GM19372 (cell line): ENCODE data around the gene DOCK2.
"Not testable (repeated sequence)": the region's sequence is repeated elsewhere in the genome, so short reads cannot be mapped to it uniquely, and the experiment has no call there.

ENCODE experiments used
- ATAC-seq: cut with Tn5 transposase; IDR thresholded peaks from one replicate; pipeline ENCODE4 v1.9.1; 2021; ENCODE audit warnings: mild to moderate bottlenecking, low read depth, moderate library complexity; ENCODE audit not compliant: unreplicated experiment

The DOCK2 gene

DNA sequence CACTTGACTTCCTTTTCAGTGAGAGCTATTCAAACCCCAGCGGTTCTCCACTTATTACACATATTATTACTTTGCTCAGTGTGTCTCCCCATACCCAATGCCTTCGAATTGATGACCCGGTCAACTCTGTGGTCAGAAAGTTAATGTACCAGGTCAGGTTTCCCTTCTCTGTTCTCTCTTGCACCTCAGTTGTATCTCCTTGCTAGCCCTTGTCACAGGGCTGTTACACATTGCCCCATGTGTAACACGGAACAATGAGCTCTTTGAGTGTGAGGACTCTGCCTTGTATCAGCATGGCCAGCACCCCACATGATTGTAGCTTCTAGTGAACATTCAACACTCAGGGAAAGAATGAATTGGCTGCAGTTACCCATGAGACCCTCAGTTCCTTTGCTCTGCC, 73.6 kb downstream of the DOCK2 start:
- ATAC-seq = no peak

DNA sequence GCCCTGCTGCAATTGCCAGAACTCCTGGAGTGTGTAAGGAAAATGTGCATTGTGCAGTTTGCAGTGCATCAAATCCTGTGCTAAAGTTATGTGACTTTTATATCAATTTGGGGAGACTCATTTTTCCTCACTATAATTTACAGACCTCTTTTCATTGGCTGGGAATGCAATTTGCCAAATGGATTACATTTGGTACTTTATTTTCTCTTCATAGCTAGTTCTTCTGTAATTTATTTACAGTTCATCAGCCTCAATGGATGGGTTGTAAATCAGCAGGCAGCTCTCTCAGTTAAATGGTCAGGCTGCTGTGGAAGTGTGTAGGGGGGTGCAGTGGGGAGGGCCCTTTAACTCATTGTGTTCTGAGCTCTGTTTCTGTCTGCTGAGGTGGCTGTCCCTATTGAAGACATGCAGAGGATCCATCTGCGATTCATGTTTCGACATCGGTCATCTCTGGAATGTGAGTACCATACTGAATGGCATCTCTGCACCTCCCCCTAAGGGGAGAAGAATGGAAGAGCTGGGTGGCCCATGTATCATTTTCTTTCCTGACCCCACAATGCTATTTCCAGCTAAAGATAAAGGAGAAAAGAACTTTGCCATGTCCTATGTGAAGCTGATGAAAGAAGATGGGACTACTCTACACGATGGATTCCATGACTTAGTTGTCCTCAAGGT, 74.6 kb downstream of the DOCK2 start:
- no peak for ATAC-seq

DNA sequence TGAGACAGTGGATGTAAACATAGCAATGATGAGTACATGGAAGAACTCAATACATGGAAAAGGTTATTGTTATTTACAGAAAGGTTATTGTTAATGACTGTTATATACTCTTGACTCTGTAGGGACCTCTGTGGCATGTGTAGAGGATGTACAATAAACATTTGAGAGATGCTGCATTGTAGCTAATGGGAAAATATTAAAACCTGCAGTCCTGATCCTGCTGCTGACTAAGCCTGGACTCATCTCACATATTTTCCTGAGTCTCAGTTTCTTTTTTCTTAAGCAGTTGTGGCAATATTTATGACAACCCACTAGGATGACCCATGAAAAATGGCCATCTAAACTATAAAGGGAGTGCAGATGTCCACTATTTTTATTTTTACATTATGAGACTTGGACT, 75.4 kb downstream of the DOCK2 start:
- ATAC-seq = no peak

DNA sequence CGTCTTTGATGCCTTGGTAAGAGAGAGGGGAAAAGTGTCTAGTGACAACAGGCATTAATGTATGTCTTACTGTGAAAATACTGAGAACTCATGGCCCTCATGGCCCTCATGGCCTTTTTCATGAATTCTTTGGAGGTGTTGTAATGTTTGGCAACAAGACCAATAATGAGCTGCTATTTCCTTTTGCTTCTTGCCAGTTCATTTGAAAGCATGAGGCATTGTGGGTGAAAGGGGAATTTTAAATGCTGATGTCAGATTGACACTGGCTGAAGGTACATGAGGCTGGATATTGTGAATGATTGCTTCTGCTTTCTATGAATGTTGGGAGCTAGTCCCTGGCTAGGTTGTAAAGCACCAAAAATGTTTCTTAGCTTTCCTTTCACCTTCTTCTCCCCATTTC, 79.2 kb downstream of the DOCK2 start:
- ATAC-seq = no peak

DNA sequence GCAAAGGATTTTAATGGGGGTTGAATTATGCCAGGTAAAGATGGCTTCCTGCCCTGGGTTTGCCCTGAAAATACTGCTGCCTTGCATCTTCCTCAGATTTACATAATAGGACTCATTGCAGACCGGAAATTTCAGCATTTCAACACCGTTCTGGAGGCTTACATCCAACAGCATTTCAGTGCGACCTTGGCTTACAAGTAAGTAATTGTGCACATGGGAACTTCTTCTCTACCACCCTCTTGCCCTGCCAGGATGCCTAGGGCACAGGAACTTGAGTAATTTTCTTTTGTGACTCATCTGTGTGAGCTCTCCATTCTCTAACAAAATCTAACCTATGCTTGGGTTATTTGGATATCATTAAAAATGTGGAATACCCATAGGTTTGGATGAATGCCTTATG, 80.2 kb downstream of the DOCK2 start:
- ATAC-seq = no peak

DNA sequence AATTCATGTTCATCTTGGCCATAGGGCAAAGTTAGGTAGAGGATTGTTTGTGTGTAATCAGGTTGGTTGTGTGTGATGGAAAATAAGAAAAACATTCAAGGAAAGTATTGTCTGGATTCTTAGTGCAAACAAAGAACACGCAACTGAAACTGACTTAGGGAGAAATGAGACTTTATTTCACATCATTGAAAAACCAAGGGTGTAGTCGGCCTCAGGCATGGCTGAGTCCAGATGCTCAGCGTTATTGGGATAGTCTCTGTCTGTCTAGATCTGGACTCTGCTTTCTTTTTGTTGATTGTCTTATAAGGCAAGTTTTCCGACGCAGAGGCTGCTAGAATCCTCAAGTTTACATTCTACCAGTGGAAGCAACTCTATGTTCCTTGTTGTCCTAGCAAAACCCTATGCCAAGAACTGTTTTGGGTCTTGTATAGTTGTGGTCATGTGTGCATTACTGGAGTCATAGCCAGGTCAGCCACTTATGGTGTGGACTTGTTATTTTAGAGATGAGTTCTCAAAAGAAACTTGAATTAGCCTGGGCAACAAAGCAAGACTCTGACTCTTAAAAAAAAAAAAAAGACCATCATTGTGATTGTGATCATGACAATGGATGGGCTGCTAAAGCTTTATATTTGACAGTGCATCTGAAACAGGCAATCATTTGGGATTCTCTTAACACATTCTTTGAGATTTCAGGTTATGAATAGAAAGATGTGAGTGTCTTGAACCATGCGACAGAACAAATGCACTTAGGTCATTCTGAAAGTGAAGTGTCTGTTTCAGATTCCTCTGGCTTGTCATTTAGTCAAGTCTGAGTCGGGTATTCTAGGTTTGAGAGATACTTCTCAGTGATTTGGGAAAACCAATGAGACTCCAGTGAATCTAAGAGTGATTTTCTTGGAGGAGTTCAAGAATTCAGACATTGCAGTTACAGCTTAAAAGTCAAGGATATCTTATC, 82.6 kb downstream of the DOCK2 start:
- peak; percentile 60 for ATAC-seq

DNA sequence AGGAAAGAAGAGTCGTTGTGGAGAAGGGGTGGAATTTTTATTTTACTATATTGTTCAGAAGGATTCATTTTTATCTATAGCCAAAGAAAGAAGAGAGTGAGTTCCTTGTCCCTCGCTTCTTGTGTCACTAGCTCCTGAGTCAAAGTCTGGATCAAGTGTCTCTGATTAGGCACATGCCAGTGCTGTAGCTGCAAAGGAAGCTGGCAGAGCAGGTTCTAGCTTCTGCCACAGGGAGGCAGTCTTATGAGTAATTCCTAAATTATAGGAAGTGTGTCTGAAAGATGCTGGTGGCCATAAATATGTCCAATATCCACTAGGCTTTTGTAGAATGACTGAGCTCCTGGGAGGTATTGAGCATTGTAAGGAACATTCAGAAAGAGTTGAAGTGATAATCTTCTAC, 84.7 kb downstream of the DOCK2 start:
- ATAC-seq = no peak

DNA sequence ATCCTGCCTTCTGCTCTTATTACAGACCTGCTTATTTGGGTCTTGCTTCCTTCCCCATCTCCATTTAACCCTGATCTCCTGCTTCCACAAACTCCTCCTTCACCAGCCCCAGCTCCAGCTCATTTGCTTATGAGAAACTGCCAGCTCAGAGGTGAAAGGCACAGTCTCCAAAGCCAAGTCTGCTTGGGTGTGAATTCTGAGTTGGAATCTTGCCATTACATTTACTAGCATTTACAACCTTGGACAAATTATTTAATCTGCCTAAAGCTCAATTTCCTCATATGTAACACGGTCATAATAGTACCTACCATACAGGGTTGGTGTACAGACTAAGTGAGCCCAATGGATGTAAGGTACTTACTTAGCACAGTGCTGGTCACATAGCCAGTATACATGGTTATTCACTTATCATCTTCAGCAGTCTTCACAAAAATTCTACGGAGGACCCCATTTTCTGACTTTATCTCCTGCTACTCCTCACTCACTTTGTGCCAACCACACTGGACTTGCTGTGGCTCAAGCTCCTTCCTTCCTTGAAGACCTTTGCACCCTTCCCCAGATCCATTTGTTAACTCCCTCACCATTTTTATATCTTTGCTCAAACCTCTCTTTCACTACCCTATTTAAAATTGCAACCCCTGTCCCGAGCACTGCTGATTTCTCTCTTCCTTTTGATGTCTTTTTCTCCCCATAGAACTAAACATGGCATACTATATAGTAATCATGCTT, 86.2 kb downstream of the DOCK2 start:
- no peak for ATAC-seq

DNA sequence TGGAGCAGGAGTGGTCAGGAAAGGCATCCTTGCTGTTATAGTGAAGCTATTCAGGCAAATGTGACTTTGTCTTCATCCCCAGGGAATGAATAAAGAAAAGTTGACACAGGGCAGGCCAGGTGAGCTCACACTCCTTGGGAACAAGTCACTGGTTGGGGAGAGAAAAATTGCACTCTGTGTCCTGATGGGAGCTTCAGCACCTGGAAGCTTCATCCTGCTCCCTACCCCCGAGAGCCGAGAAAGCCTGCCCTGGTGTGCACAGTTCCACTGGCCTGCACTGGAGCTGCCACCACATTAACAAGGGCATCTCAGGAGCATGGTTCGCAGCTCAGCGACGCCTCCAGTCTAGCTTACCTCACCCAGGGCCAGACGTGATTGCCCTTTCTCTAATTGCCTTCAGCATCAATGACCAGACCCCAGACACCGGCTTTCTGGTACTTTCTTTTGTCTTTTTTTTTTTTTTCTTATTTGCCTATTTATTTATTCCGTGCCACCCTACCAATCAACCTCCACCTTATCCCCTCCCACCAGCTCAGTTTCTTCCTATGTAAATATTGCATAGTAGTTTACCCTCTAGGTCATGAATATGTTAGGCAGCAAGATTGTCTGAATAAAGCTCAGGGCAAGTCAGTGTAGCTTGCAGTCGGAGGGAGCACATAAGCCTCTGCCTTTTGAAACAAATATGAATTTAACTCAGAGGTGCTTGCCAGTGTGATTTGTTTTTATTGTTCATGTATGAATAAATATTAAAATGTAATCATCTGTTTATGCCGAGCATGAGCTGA, 87.4 kb downstream of the DOCK2 start:
- ATAC-seq = no peak

DNA sequence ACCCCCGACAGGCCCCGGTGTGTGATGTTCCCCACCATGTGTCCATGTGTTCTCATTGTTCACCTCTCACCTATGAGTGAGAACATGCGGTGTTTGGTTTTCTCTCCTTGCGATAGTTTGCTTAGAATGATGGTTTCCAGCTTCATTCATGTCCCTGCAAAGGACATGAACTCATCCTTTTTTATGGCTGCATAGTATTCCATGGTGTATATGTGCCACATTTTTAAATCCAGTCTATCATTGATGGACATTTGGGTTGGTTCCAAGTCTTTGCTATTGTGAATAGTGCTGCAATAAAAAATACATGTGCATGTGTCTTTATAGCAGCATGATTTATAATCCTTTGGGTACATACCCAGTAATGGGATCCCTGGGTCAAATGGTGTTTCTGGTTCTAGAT, 88.6 kb downstream of the DOCK2 start:
- ATAC-seq = not testable (repeated sequence)

DNA sequence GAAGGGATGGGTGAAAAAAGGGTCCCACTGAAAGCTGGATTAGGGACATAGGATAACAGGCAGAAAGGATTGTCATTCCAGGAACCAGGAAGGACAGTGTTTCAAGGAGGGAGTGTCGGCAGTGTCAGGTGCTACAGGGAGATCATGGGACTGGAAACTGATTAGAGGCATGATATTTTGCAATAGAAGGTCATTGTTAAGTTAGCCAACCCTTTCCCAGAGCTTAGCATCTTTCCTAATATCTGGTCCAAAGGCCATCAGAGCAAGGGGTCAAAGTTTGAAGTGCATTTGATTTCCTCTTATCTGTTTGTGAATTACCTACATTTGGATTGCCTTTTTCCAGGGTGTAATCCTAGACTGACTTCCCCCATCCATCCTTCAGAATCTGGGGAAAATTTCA, 91.3 kb downstream of the DOCK2 start:
- no peak for ATAC-seq

DNA sequence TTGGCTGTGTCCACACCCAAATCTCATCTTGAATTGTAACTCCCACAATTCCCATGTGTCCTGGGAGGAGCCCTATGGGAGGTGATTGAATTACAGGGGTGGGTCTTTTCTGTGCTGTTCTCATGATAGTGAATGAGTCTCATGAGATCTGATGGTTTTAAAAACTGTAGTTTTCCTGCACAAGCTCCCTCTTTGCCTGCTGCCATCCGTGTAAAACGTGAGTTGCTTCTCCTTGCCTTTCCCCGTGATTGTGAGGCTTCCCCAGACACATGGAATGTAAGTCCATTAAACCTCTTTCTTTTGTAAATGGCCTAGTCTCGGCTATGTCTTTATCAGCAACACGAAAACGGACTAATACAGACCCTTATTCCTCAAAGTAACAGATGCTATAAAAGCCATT, 94.1 kb downstream of the DOCK2 start:
- no peak for ATAC-seq

DNA sequence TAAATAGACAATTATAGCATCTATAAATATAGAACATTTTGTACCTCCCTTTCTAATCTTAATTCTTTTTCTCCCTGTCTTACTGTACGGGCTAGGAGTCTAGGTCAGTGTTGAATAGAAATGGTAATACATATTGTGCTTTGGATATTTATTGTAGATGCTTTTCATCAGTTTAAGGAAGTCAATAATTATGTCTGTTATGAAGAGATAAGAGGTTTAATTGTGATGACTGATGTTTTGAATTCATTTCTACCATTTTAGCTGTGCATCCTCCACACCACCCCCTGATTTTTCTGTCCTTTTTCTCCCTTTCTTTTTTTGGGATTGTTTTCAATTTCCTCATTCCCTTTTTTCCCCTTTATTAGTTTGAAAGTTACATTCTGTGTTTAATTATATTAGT, 95.8 kb downstream of the DOCK2 start:
- ATAC-seq = no peak

DNA sequence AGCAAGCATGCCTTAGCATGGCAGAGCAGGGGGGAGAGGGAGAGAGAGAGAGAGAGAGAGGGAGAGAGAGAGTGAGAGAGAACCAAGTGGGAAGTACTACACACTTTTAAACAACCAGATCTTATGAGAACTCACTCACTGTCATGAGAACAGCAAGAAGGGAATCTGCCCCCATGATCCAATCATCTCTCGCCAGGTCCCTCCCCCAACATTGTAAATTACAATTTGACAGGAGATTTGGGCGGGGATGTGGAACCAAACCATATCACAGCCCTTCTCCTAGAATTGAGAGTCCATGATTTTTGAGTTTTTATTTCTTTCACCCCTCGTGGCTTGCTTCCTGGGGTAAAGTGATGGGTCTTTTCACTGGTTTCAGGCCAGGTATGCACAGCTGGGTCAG, 98.8 kb downstream of the DOCK2 start:
- no peak for ATAC-seq

DNA sequence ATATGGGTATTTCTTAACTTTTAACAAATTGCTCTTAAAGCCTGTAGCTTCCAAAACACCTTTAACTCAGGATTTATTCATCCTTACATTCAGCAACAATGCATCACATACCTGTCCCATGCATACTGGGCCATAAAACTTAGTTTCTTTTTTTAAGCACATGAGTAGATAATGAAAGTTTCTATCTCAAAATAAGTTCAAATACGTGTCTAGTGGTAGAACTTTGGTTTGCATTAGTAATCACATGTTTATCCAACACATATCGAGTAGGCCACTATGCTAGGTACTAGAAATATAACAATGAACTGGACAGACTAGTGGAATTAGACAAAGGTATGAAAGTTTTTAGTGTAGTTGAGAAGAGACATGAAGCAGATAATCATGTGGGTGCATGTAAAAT, 99.6 kb downstream of the DOCK2 start:
- no peak for ATAC-seq

DNA sequence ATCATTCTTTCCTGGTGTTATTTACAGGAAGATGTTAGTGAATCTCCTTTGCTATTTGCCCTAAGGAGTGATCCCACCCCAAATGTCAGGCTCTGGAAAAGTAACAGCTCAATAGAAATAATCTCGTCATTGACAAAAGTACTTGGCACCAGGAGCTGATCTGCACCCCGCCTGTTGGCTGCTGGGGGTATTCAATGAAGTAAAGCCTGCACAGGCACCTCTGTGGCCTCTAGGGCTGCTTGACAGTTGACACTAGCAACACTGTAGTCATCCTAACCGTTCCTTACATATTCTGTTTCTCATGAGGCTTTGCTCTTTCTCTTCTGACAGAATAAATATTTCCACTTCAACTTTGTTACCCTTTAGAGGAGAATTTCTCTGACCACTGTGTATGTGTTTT, 103.4 kb downstream of the DOCK2 start:
- ATAC-seq = no peak

DNA sequence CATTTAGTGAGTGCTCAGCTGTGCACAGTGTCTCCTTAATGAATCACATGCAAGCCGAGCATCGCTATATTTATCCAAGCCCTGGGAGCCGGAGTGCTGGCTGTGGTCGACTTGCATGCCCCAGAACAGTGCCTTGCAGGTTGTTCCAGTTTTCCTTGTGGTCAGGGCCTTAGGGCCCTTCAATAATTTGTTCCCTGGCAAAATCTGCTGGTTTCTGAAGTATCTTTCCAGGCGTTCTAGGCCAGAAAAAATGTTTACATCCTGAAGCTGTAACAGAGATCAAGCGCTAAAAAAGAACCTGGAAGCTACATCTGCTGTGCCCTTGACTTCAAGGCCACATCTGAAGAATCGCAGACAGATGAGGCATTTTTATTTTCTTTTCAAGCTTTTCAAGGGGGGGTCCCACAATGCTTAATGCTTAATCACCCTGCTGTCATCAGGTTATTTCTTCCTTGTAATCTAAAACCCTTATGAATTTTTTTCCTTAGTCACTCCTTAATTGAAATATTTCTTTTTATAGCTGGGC, 105.8 kb downstream of the DOCK2 start:
- ATAC-seq = no peak

DNA sequence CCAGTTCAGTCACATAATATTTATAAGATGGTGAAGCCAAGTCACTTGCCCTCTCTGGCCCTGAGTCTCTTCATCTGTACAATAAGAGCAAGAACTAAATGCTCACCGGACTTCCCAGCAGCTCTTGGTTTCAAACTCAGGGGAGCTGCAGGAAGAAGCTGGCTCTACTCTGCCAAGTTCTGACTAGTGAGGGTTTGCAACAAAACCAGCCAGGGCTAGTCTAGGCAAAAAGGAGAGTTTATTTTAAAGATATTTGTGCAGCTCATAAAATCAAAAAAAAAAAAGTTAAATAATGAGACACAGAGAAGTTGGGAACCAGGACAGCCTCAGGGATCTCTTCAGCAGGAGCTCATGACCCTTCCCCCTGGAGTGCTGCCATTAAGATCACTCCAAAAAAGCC, 107.3 kb downstream of the DOCK2 start:
- no peak for ATAC-seq

DNA sequence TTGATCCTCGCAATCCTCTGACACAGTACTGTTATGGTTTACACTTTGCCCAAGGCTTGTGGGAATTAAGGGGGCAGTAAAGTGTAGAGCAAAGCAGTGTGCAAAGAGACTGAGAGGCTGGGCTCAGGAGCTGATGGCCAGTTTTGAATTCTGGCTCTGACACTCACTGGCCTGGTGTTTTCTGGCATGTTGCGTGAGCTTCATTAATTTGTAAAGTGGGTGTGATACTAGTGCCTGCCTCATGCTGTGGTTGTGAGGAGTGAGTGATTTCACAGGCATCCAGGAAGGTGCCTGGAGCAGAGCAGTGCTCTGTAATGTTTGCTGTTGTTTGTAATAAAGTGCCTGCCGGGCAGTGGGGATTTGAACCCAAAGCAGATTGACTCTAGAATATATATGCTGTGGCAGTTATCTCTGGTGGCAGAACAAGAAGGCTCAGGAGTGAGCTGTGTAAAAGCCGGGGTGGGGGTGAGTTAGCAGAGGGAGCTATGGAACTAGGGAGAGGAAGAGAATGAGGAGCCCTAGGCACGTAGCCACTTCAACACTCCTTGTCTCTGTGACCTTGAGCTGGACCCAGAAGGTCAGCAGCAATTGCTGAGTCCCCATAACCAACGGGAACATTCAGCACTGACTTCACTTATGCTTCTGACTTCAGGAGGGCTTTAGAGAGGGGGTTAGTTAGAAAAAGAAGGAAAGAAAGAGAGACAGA, 108.5 kb downstream of the DOCK2 start:
- ATAC-seq = no peak
